ENCODE data around the gene SYCN. TPM values are rescaled to one million over a fixed set of nuclear protein-coding genes. Genes with fewer than 3 reads are reported as not detected.

The SYCN gene
- total and polyA plus RNA-seq, 12 donors, result 0.55 TPM; not detected in 11

DNA sequence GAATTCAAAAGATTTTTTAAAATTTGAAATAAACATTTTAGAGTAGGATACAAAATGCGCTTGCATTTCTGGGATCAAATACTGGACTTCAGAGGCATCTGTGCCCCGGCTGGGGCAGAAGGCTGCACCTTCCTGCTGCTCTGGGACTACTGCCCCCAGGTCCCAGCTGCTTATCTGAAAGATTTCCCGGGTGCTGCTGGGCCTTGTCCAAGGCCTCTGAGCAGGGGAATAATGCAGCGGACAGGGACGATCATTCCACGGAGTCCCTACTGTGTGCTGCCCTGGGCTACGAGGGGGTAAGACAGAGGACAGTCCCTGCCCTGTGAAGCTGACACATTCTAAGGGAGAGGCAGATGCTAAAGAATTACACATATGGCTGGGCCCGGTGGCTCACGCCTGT is 40.4 kb downstream of the SYCN start:
- ATAC-seq (no peak), DNase-seq (no peak)
- TF ChIP-seq, protein P1, sequence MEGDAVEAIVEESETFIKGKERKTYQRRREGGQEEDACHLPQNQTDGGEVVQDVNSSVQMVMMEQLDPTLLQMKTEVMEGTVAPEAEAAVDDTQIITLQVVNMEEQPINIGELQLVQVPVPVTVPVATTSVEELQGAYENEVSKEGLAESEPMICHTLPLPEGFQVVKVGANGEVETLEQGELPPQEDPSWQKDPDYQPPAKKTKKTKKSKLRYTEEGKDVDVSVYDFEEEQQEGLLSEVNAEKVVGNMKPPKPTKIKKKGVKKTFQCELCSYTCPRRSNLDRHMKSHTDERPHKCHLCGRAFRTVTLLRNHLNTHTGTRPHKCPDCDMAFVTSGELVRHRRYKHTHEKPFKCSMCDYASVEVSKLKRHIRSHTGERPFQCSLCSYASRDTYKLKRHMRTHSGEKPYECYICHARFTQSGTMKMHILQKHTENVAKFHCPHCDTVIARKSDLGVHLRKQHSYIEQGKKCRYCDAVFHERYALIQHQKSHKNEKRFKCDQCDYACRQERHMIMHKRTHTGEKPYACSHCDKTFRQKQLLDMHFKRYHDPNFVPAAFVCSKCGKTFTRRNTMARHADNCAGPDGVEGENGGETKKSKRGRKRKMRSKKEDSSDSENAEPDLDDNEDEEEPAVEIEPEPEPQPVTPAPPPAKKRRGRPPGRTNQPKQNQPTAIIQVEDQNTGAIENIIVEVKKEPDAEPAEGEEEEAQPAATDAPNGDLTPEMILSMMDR (IDR thresholded peaks at IDR 0.05), result no peak
- Histone ChIP-seq H3K4me1 (peaks cover 0 to 37% (median 21%) of the 10 kb centered on the region in 9 donors), H3K9me3 (no peaks in the 10 kb centered on the region), H3K36me3 (no peaks in the 10 kb centered on the region), H3K27ac (no peak overlapping the region), H3K27me3 (no peaks in the 10 kb centered on the region), H3K4me3 (no peak overlapping the region)
- intact Hi-C loops (cut with DNase I), result no loop called here
- WGBS, 2 donors, result 77 to 88% methylated on average over 9 of the region's 9 CpGs

DNA sequence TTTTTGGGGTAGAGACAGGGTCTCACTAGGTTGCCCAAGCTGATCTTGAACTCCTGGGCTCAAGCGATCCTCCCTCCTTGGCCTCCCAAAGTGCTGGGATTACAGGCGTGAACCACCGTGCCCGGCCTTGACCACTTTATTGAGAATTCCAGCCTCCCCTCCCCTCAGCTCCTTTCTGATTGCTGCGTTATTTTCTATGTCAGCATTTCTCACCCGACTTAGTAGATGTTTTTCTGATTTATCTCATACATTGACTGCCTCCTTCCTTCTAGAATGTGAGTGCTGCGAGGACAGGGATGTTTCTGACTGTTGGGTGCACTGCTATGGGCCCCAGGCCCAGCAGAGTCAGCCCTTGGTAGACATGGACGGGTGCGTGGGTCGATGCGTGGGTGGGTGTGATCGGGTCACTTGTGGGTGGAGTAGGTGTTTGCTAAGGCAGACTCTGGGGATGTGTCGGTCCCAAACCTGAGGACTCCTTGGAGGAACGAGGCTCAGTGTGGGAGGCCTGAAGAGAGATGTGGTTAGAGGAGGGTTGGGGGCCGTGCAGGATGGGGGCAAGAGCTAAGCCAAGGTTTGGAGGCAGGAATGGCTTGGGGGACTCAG is 41.5 kb downstream of the SYCN start:
- Histone ChIP-seq H3K36me3 (no peaks in the 10 kb centered on the region), H3K4me3 (no peak overlapping the region), H3K27ac (no peak overlapping the region), H3K27me3 (no peaks in the 10 kb centered on the region), H3K4me1 (peaks cover 0 to 46% (median 26%) of the 10 kb centered on the region in 9 donors), H3K9me3 (no peaks in the 10 kb centered on the region)
- ATAC-seq (no peak), DNase-seq (no peak)
- WGBS, 2 donors, result 88 to 93% methylated on average over 15 of the region's 15 CpGs
- intact Hi-C loops (cut with DNase I), result no loop called here
- TF ChIP-seq, protein P1 (IDR thresholded peaks at IDR 0.05), result no peak

DNA sequence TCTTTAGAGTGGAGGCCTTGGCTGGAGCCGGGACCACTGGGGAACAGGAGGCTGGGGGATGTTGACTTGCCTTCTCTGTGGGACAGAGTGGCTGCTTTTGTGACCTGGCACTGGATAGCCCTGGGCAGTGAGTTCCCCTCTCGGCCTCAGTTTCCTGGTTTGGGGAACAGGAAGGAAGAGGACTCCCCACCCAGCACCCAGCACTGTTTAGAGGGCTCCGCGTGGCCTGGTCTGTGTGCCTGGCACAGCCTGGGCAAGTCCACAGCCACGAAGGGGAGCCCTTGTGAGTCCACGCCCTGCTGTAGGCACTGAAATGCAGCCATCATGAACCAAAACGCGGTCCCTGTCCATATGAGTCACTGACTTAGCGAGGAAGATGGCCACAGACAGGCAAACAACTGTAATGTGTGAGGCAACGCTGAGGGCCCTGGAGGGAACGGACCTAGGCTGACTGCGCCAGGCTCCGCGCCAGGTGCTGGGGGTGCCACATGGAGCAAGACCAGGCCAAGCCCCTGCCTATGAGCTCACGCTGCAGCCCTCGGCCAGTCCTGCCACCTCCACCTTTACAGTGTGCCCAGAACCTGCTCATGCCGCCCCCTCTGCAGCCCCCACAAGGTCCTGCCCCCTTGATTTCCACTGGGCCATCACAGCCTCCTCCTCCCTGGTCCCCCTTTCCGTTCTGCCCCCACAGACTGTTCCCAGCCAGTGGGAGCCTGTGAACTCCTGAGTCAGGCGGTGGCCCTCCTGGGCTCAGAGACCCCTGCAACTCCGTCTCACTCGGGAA is 43.0 kb downstream of the SYCN start:
- TF ChIP-seq, protein P1 (IDR thresholded peaks at IDR 0.05), result no peak
- ATAC-seq (no peak), DNase-seq (no peak)
- no peaks in the 10 kb centered on the region for H3K9me3 ChIP-seq
- 88 to 89% methylated on average over 21 of the region's 21 CpGs for WGBS, 2 donors
- no peak overlapping the region for H3K4me3 ChIP-seq
- H3K27ac ChIP-seq, result peak overlapping the region in 1 of 10 donors; percentile 40
- no peaks in the 10 kb centered on the region for H3K27me3 ChIP-seq
- peaks cover 0 to 41% (median 25%) of the 10 kb centered on the region in 9 donors for H3K4me1 ChIP-seq
- H3K36me3 ChIP-seq, result no peaks in the 10 kb centered on the region
- intact Hi-C loops (cut with DNase I), result no loop called here

DNA sequence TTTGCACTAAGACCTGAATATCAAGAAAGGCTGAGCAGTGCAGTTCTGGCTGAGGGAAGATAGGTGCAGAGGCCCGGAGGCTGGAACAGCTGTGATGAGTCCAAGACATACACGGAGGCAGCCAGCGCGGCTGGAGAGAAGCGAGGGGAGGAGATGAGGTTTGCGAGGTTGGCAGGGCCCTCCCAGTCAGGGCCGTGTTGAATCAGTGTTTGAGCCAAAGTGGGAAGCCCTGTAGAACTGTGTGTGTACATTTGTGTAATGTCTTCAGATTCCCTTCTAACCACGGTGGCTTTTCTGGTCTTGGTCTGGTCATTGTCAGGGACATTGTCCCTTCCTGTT is 43.6 kb downstream of the SYCN start:
- H3K36me3 ChIP-seq, result no peaks in the 10 kb centered on the region
- intact Hi-C loops (cut with DNase I), result no loop called here
- no peaks in the 10 kb centered on the region for H3K9me3 ChIP-seq
- ATAC-seq (peak in 5 of 8 donors; percentile 7 to 68 (median 47)), DNase-seq (peak in 1 of 2 donors; percentile 39)
- no peak overlapping the region for H3K4me3 ChIP-seq
- TF ChIP-seq, protein P1 (IDR thresholded peaks at IDR 0.05), result no peak
- H3K27me3 ChIP-seq, result no peaks in the 10 kb centered on the region
- peak overlapping the region in 1 of 10 donors; percentile 40 for H3K27ac ChIP-seq
- 58 to 60% methylated on average over 8 of the region's 8 CpGs for WGBS, 2 donors
- H3K4me1 ChIP-seq, result peaks cover 0 to 38% (median 25%) of the 10 kb centered on the region in 9 donors
